HepG2 (cell line): Measurements from ENCODE around the gene NUPR2. TPM values are rescaled to one million over a fixed set of nuclear protein-coding genes. Genes with fewer than 3 reads are reported as not detected.

Experiments
- AGO1 ChIP-seq: fragments of 200-400 bp; formaldehyde crosslinking; IDR thresholded peaks from 2 replicates; pipeline ENCODE4 v1.6.1; 2017; ENCODE audit warnings: mild to moderate bottlenecking, low read depth, low read length, moderate library complexity; ENCODE audit not compliant: poor library complexity, severe bottlenecking
- ASH2L ChIP-seq: fragments of 300-600, 200-600 bp; sonication (generic); IDR thresholded peaks from 2 replicates; pipeline ENCODE4 v1.7.0; 2017; ENCODE audit warnings: low read depth, mild to moderate bottlenecking, moderate library complexity, mixed read lengths, low read length; ENCODE audit not compliant: insufficient read length
- ATRX ChIP-seq: sonication (generic); formaldehyde crosslinking; IDR thresholded peaks from 2 replicates; pipeline ENCODE4 v1.4.0; 2020; ENCODE audit warnings: missing genetic modification reagents, borderline replicate concordance
- GMEB1 ChIP-seq: sonication (generic); formaldehyde crosslinking; IDR thresholded peaks from 2 replicates; pipeline ENCODE4 v1.5.1; 2020; ENCODE audit warnings: missing genetic modification reagents, mild to moderate bottlenecking, borderline replicate concordance
- HOXA9 ChIP-seq: sonication (generic); formaldehyde crosslinking; IDR thresholded peaks from 2 replicates; pipeline ENCODE4 v1.8.1; 2022; ENCODE audit warnings: missing genetic modification reagents, mild to moderate bottlenecking, moderate library complexity, borderline replicate concordance
- MED1 ChIP-seq: sonication (generic); formaldehyde crosslinking; IDR thresholded peaks from 2 replicates; pipeline ENCODE4 v1.4.0; 2020; ENCODE audit warnings: missing genetic modification reagents
- MTA1 ChIP-seq: sonication (generic); formaldehyde crosslinking; IDR thresholded peaks from 2 replicates; pipeline ENCODE4 v1.4.0; 2020; ENCODE audit warnings: missing genetic modification reagents, mild to moderate bottlenecking, borderline replicate concordance
- NKX3-1 ChIP-seq: sonication (generic); formaldehyde crosslinking; IDR thresholded peaks from 2 replicates; pipeline ENCODE4 v1.5.0; 2020; ENCODE audit warnings: missing genetic modification reagents
- PLSCR1 ChIP-seq: sonication (generic); formaldehyde crosslinking; IDR thresholded peaks from 2 replicates; pipeline ENCODE4 v1.5.0; 2020; ENCODE audit warnings: missing genetic modification reagents, mild to moderate bottlenecking, borderline replicate concordance
- RBM39 ChIP-seq: fragments of 200-400 bp; formaldehyde crosslinking; IDR thresholded peaks from one replicate; pipeline ENCODE4 v1.6.1; 2018; ENCODE audit warnings: antibody characterized with exemption, mild to moderate bottlenecking, low read depth, low read length; ENCODE audit not compliant: poor library complexity, severe bottlenecking
- SAP130 ChIP-seq: IDR thresholded peaks from 2 replicates; pipeline ENCODE4 v1.6.1; 2016; ENCODE audit warnings: low read depth
- TOE1 ChIP-seq: sonication (generic); formaldehyde crosslinking; IDR thresholded peaks from 2 replicates; pipeline ENCODE4 v1.4.0; 2020; ENCODE audit warnings: mild to moderate bottlenecking, missing genetic modification reagents
- ZMYM3 ChIP-seq: sonication (generic); formaldehyde crosslinking; IDR thresholded peaks from 2 replicates; pipeline ENCODE4 v1.5.1; 2020; ENCODE audit warnings: mild to moderate bottlenecking, missing genetic modification reagents
- ZNF256 ChIP-seq: sonication (generic); formaldehyde crosslinking; conservative IDR thresholded peaks from 2 replicates; pipeline ENCODE4 v1.4.0; 2020; ENCODE audit warnings: missing genetic modification reagents
- ZNF263 ChIP-seq: sonication (generic); formaldehyde crosslinking; IDR thresholded peaks from 2 replicates; pipeline ENCODE4 v1.4.0; 2020; ENCODE audit warnings: missing genetic modification reagents
- ZNF496 ChIP-seq: sonication (generic); formaldehyde crosslinking; IDR thresholded peaks from 2 replicates; pipeline ENCODE4 v1.8.1; 2023; ENCODE audit warnings: mild to moderate bottlenecking, moderate library complexity, missing genetic modification reagents; ENCODE audit not compliant: insufficient replicate concordance
- ZNF512 ChIP-seq: sonication (generic); formaldehyde crosslinking; IDR thresholded peaks from 2 replicates; pipeline ENCODE4 v1.4.0; 2020; ENCODE audit warnings: mild to moderate bottlenecking, missing genetic modification reagents
- ZNF550 ChIP-seq: sonication (generic); formaldehyde crosslinking; IDR thresholded peaks from 2 replicates; pipeline ENCODE4 v1.4.0; 2020; ENCODE audit warnings: mild to moderate bottlenecking, missing genetic modification reagents, borderline replicate concordance
- ZNF552 ChIP-seq: sonication (generic); formaldehyde crosslinking; IDR thresholded peaks from 2 replicates; pipeline ENCODE4 v1.9.0; 2022; ENCODE audit warnings: missing genetic modification reagents, mild to moderate bottlenecking, borderline replicate concordance
- ZNF569 ChIP-seq: sonication (generic); formaldehyde crosslinking; IDR thresholded peaks from 2 replicates; pipeline ENCODE4 v1.5.0; 2020; ENCODE audit warnings: mild to moderate bottlenecking, missing genetic modification reagents, moderate library complexity, borderline replicate concordance
- ZNF615 ChIP-seq: sonication (generic); formaldehyde crosslinking; IDR thresholded peaks from 2 replicates; pipeline ENCODE4 v1.5.0; 2020; ENCODE audit warnings: mild to moderate bottlenecking, missing genetic modification reagents, borderline replicate concordance
- ZNF629 ChIP-seq: sonication (generic); formaldehyde crosslinking; conservative IDR thresholded peaks from 2 replicates; pipeline ENCODE4 v1.5.0; 2020; ENCODE audit warnings: missing genetic modification reagents
- ZNF713 ChIP-seq: sonication (generic); formaldehyde crosslinking; IDR thresholded peaks from 2 replicates; pipeline ENCODE4 v1.4.0; 2020; ENCODE audit warnings: mild to moderate bottlenecking, missing genetic modification reagents
- ZNF720 ChIP-seq: sonication (generic); formaldehyde crosslinking; IDR thresholded peaks from 2 replicates; pipeline ENCODE4 v1.4.0; 2020; ENCODE audit warnings: missing genetic modification reagents
- ZNF790 ChIP-seq: sonication (generic); formaldehyde crosslinking; IDR thresholded peaks from 2 replicates; pipeline ENCODE4 v1.8.0; 2022; ENCODE audit warnings: missing genetic modification reagents, mild to moderate bottlenecking, borderline replicate concordance
- ZNF816 ChIP-seq: sonication (generic); formaldehyde crosslinking; IDR thresholded peaks from 2 replicates; pipeline ENCODE4 v1.8.0; 2022; ENCODE audit warnings: missing genetic modification reagents, mild to moderate bottlenecking, borderline replicate concordance
- polyA plus RNA-seq, 8 experiments: library from polyadenylated mRNA; depleted of rRNA in 3 of 8; stranded (reverse) in 7 of 8; unstranded in 1 of 8; fragments of >200 nt; fragmentation: Illumina TruSeq in 4 of 8; extraction: Trizol in 4 of 8; gene quantifications; 2 replicates each; pipeline versions ENCODE4 v1.2.1 to v1.2.3, GENCODE V29; 2011 to 2016; ENCODE audit warnings: low read depth in 4 of 8, missing spikeins in 1 of 8, mixed read lengths in 1 of 8; ENCODE audit not compliant: insufficient read depth in 1 of 8
- total RNA-seq, 5 experiments: library from RNA; depleted of rRNA; stranded (reverse); fragments of >200 nt; fragmentation: Illumina TruSeq; extraction: Trizol; gene quantifications; 2 replicates each; pipeline ENCODE4 v1.2.3, GENCODE V29; 2016; ENCODE audit warnings: low read depth in 1 of 5

Gene NUPR2
- total and polyA plus RNA-seq, 2 of the 13 experiments (the other 11 are each of a cell fraction or from before 2014, with no cell fraction given), result not detected

GRCh38 chr7:56079450-56080185 is 36.6 kb downstream of the NUPR2 start (continued):
- TF ChIP-seq ZNF552 (CRISPR knock-in tag) (no peak), ZNF256 (no peak), ZNF496 (CRISPR knock-in tag) (no peak), ATRX (CRISPR knock-in tag) (no peak), ZNF263 (CRISPR knock-in tag) (no peak), ZNF629 (CRISPR knock-in tag) (no peak), PLSCR1 (CRISPR knock-in tag) (no peak), MED1 (CRISPR knock-in tag) (no peak), SAP130 (peak; percentile 33; the same call in 1 of the 2 replicates), ZNF816 (CRISPR knock-in tag) (0 out of 2 replicates have a peak, but pooled peaks have one; percentile 50), RBM39 (no peak), ZMYM3 (CRISPR knock-in tag) (no peak), GMEB1 (no peak), ZNF720 (CRISPR knock-in tag) (no peak), ZNF790 (no peak), ZNF512 (CRISPR knock-in tag) (no peak), NKX3-1 (CRISPR knock-in tag) (no peak), MTA1 (CRISPR knock-in tag) (no peak), AGO1 (no peak), ZNF550 (CRISPR knock-in tag) (no peak), ZNF569 (no peak), ASH2L (no peak), TOE1 (CRISPR knock-in tag) (no peak), ZNF713 (CRISPR knock-in tag) (no peak), HOXA9 (CRISPR knock-in tag) (no peak), ZNF615 (CRISPR knock-in tag) (no peak)
